Measurements from ENCODE around the gene MAP1LC3B.
"Not testable (repeated sequence)": the region's sequence is repeated elsewhere in the genome, so short reads cannot be mapped to it uniquely, and the experiment has no call there.

MAP1LC3B gene

DNA sequence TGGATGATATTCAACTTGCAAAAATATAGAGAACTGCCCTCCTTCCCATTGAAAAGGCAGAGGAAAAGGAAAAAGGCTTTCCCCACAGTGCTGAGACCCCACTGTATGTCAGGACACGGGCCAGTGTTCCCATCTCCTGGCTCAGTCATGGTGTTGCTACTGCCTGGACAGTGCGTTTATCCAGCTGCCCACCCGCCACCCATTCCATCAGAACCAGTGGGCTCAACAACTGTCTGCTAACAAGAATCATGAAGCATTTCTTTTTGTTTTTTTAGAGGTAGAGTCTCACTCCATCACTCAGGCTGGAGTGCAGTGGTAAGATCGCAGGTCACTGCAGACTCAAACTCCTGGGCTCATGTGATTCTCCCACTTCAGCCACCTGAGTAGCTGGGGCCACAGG is 19.8 kb upstream of the MAP1LC3B start:
- Histone ChIP-seq H3K27ac (ENCODE audit: low read length) (no peak overlapping the region), H3K36me3 (ENCODE audit: control insufficient read depth, low read depth, low read length) (no peaks in the 10 kb centered on the region), H3K27me3 (ENCODE audit: control insufficient read depth, insufficient read depth, low read length) (no peaks in the 10 kb centered on the region), H3K4me1 (ENCODE audit: control insufficient read depth, low read depth, low read length) (peaks cover 4% of the 10 kb centered on the region), H3K4me3 (ENCODE audit: low read length) (no peak overlapping the region), H3K9me3 (ENCODE audit: control insufficient read depth, low read depth, low read length) (no peaks in the 10 kb centered on the region), H3K9ac (ENCODE audit: low read length) (no peak overlapping the region)

DNA sequence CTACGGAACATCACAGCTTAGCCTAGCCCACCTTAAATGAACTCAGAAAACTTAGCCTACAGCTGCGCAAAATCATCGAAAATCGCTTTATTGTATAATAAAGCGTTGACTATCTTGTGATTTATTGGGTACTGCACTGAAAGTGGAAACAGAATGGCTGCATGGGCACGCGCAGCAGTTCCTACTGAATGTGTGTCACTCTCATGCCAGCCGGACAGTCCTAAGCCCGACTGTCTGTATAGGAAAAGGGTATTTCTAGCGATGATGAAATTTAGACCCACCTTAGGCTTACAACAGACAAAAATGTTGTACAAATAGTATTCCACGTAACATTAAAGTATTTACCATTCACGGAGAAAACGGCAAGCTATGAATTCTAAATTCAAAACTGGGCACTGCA is 17.8 kb upstream of the MAP1LC3B start:
- peaks cover 3% of the 10 kb centered on the region for H3K4me1 ChIP-seq (ENCODE audit: control insufficient read depth, low read depth, low read length)
- H3K4me3 ChIP-seq (ENCODE audit: low read length): no peak overlapping the region
- H3K27ac ChIP-seq (ENCODE audit: low read length): no peak overlapping the region
- no peak overlapping the region for H3K9ac ChIP-seq (ENCODE audit: low read length)
- no peaks in the 10 kb centered on the region for H3K9me3 ChIP-seq (ENCODE audit: control insufficient read depth, low read depth, low read length)
- H3K27me3 ChIP-seq (ENCODE audit: control insufficient read depth, insufficient read depth, low read length): no peaks in the 10 kb centered on the region
- H3K36me3 ChIP-seq (ENCODE audit: control insufficient read depth, low read depth, low read length): no peaks in the 10 kb centered on the region

- Histone ChIP-seq H3K9ac (ENCODE audit: low read length) (no peak overlapping the region), H3K27me3 (ENCODE audit: control insufficient read depth, insufficient read depth, low read length) (no peaks in the 10 kb centered on the region), H3K4me1 (ENCODE audit: control insufficient read depth, low read depth, low read length) (no peaks in the 10 kb centered on the region), H3K4me3 (ENCODE audit: low read length) (no peak overlapping the region), H3K27ac (ENCODE audit: low read length) (no peak overlapping the region), H3K36me3 (ENCODE audit: control insufficient read depth, low read depth, low read length) (no peaks in the 10 kb centered on the region), H3K9me3 (ENCODE audit: control insufficient read depth, low read depth, low read length) (no peaks in the 10 kb centered on the region)
Observed at GRCh38 chr16:87375426-87376135, 16.6 kb upstream of the MAP1LC3B start.

DNA sequence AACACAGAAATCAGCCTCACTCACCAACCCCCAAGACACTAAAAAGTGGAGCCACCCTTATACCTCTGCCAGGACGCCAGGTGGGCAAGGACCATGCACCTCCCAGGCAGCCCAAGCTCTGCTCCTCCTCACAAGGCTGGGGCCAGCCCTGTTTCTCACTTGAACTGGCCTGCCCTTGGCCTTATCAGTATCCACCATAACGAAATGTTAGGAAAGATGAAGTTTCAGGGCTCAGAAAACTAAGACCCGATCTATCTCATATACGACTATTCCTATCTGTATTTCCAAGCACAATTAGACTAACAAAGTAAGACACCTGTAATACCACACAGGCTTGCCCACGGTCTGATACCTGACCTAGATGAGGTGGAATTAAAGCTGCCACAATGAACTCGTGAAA is 15.5 kb upstream of the MAP1LC3B start:
- no peak overlapping the region for H3K27ac ChIP-seq (ENCODE audit: low read length)
- H3K9ac ChIP-seq (ENCODE audit: low read length): no peak overlapping the region
- no peaks in the 10 kb centered on the region for H3K27me3 ChIP-seq (ENCODE audit: control insufficient read depth, insufficient read depth, low read length)
- H3K36me3 ChIP-seq (ENCODE audit: control insufficient read depth, low read depth, low read length): no peaks in the 10 kb centered on the region
- no peak overlapping the region for H3K4me3 ChIP-seq (ENCODE audit: low read length)
- no peaks in the 10 kb centered on the region for H3K9me3 ChIP-seq (ENCODE audit: control insufficient read depth, low read depth, low read length)
- no peaks in the 10 kb centered on the region for H3K4me1 ChIP-seq (ENCODE audit: control insufficient read depth, low read depth, low read length)

DNA sequence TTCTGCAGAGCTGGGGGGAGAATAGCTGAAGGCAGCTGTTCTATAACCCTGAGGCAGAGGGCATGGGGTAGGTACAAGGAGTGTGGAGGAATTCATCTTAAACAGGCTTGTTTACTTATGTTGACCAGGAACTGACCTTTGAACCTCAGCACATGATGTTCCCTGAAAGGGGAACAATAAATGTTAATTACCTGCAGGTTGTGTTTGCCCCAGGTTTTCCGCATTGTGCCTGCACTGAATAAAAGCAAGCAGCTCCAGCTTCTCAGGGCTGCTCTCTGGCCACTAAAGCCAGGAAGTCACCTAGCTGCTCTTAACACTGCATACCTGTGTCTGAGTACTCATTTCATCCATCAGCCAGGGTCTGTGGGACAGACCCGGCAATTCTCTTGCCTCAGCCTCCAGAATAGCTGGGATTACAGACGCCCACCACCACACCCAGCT is 12.8 kb upstream of the MAP1LC3B start:
- not testable (repeated sequence) for H3K9ac ChIP-seq (ENCODE audit: low read length); H3K4me3 ChIP-seq (ENCODE audit: low read length); H3K9me3 ChIP-seq (ENCODE audit: control insufficient read depth, low read depth, low read length); H3K4me1 ChIP-seq (ENCODE audit: control insufficient read depth, low read depth, low read length); H3K36me3 ChIP-seq (ENCODE audit: control insufficient read depth, low read depth, low read length); H3K27me3 ChIP-seq (ENCODE audit: control insufficient read depth, insufficient read depth, low read length); H3K27ac ChIP-seq (ENCODE audit: low read length)

- Histone ChIP-seq H3K9me3 (ENCODE audit: control insufficient read depth, low read depth, low read length) (no peaks in the 10 kb centered on the region), H3K36me3 (ENCODE audit: control insufficient read depth, low read depth, low read length) (no peaks in the 10 kb centered on the region), H3K4me3 (ENCODE audit: low read length) (no peak overlapping the region), H3K4me1 (ENCODE audit: control insufficient read depth, low read depth, low read length) (no peaks in the 10 kb centered on the region), H3K27me3 (ENCODE audit: control insufficient read depth, insufficient read depth, low read length) (no peaks in the 10 kb centered on the region), H3K9ac (ENCODE audit: low read length) (no peak overlapping the region), H3K27ac (ENCODE audit: low read length) (no peak overlapping the region)
Observed at GRCh38 chr16:87380403-87380802, 11.7 kb upstream of the MAP1LC3B start.

- H3K27me3 ChIP-seq (ENCODE audit: control insufficient read depth, insufficient read depth, low read length): no peaks in the 10 kb centered on the region
- H3K36me3 ChIP-seq (ENCODE audit: control insufficient read depth, low read depth, low read length): no peaks in the 10 kb centered on the region
- H3K4me1 ChIP-seq (ENCODE audit: control insufficient read depth, low read depth, low read length): no peaks in the 10 kb centered on the region
- H3K9ac ChIP-seq (ENCODE audit: low read length): no peak overlapping the region
- no peak overlapping the region for H3K27ac ChIP-seq (ENCODE audit: low read length)
- H3K4me3 ChIP-seq (ENCODE audit: low read length): no peak overlapping the region
- H3K9me3 ChIP-seq (ENCODE audit: control insufficient read depth, low read depth, low read length): no peaks in the 10 kb centered on the region
Observed at GRCh38 chr16:87380881-87381280, 11.3 kb upstream of the MAP1LC3B start.

GRCh38 chr16:87382023-87382785 is 9.9 kb upstream of the MAP1LC3B start:
- Histone ChIP-seq H3K27ac (ENCODE audit: low read length) (no peak overlapping the region), H3K36me3 (ENCODE audit: control insufficient read depth, low read depth, low read length) (no peaks in the 10 kb centered on the region), H3K27me3 (ENCODE audit: control insufficient read depth, insufficient read depth, low read length) (no peaks in the 10 kb centered on the region), H3K9me3 (ENCODE audit: control insufficient read depth, low read depth, low read length) (no peaks in the 10 kb centered on the region), H3K4me3 (ENCODE audit: low read length) (peak overlapping the region; percentile 81), H3K9ac (ENCODE audit: low read length) (peak overlapping the region; percentile 32), H3K4me1 (ENCODE audit: control insufficient read depth, low read depth, low read length) (no peaks in the 10 kb centered on the region)

GRCh38 chr16:87383505-87384161 is 8.5 kb upstream of the MAP1LC3B start, which contains the start of gene FBXO31:
Gene FBXO31, minus strand, starts transcription at chr16:87383776. Its CDS starts 32 bp downstream, at chr16:87383744.
- no peaks in the 10 kb centered on the region for H3K9me3 ChIP-seq (ENCODE audit: control insufficient read depth, low read depth, low read length)
- peak within 1 kb of the TSS; percentile 77 for H3K9ac ChIP-seq (ENCODE audit: low read length)
- no peaks in the 10 kb centered on the region for H3K36me3 ChIP-seq (ENCODE audit: control insufficient read depth, low read depth, low read length)
- H3K27me3 ChIP-seq (ENCODE audit: control insufficient read depth, insufficient read depth, low read length): no peaks in the 10 kb centered on the region
- peaks cover 10% of the 10 kb centered on the region for H3K4me1 ChIP-seq (ENCODE audit: control insufficient read depth, low read depth, low read length)
- H3K27ac ChIP-seq (ENCODE audit: low read length): no peak within 1 kb of the TSS
- peak within 1 kb of the TSS; percentile 81 for H3K4me3 ChIP-seq (ENCODE audit: low read length)

- Histone ChIP-seq H3K27me3 (ENCODE audit: control insufficient read depth, insufficient read depth, low read length) (no peaks in the 10 kb centered on the region), H3K9me3 (ENCODE audit: control insufficient read depth, low read depth, low read length) (no peaks in the 10 kb centered on the region), H3K4me3 (ENCODE audit: low read length) (peak overlapping the region; percentile 81), H3K4me1 (ENCODE audit: control insufficient read depth, low read depth, low read length) (peaks cover 11% of the 10 kb centered on the region), H3K9ac (ENCODE audit: low read length) (peak overlapping the region; percentile 77), H3K36me3 (ENCODE audit: control insufficient read depth, low read depth, low read length) (no peaks in the 10 kb centered on the region), H3K27ac (ENCODE audit: low read length) (no peak overlapping the region)
Observed at GRCh38 chr16:87384162-87384874, 7.8 kb upstream of the MAP1LC3B start.

DNA sequence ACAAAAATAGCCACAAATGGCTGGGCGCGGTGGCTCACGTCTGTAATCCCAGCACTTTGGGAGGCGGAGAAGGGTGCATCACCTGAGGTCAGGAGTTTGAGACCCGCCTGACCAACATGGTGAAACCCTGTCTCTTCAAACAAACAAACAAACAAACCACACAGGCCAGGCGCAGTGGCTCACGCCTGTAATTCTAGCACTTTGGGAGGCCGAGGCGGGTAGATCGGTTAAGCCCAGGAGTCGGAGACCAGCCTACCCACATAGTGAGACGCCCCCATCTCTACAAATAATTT is 7.3 kb upstream of the MAP1LC3B start:
- not testable (repeated sequence) for H3K27ac ChIP-seq (ENCODE audit: low read length); H3K36me3 ChIP-seq (ENCODE audit: control insufficient read depth, low read depth, low read length); H3K27me3 ChIP-seq (ENCODE audit: control insufficient read depth, insufficient read depth, low read length); H3K9me3 ChIP-seq (ENCODE audit: control insufficient read depth, low read depth, low read length)
- Histone ChIP-seq H3K4me3 (ENCODE audit: low read length) (peak overlapping the region; percentile 81), H3K4me1 (ENCODE audit: control insufficient read depth, low read depth, low read length) (peaks cover 11% of the 10 kb centered on the region), H3K9ac (ENCODE audit: low read length) (peak overlapping the region; percentile 77)

Data from iPS-18a (cell line).